ENCODE data around the gene TMEM126A.

The TMEM126A gene

DNA sequence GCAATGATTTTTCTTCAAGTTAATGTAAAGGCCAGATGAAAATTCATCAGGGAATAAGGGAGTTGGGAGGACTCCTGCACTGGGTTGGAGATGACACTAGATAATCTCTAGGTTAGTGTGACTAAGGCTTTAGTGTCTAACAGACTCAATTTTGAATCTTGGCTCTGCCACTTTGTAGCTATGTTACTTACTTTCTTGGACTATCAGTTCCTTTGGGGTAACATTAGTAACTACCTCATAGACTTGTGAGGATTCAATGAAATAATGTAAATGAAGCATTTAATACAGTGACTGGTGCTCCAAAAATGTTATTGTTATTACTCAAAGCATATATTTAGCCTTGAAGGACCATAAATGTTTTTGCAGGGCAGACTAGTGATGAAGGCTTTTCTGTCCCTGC, 47.8 kb downstream of the TMEM126A start:
- no peak for DNase-seq (ENCODE audit: low spot score)

DNA sequence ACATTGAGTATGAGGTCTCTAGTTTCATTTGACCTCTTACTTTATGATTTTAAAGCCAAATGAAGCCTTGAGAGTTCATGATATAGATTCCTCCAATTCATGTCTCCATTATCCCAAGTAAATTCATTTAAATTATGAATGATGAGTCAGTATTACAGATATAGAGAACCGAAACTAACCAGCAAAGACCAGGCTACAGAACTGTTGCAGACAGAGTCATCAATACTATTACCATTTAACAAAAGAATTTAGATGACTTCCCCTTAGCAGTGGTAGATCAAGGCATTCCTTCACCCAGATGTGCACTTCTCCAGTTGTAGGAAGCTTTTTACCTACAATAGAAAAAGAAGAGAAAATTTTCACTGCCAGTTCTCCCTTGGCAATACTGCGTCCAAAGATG, 50.0 kb downstream of the TMEM126A start:
- DNase-seq (ENCODE audit: low spot score), result no peak

DNA sequence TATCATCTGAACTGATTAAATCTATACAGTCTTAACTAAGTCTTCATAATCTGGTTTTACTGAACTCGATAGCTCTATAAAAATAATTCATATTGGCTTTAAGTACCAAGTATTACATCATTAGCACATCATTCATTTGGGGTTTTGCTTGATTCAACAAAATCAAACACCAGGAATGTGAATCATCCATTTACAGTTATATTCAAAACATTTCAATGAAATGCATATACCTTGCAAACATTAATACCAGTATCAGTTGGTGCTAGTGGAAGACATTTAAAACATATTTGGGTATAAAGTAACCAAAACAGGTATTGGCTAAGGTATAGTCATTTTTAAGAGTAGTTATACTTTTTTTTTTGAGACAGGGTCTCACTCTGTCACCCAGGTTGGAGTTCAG, 50.4 kb downstream of the TMEM126A start:
- no peak for DNase-seq (ENCODE audit: low spot score)

DNA sequence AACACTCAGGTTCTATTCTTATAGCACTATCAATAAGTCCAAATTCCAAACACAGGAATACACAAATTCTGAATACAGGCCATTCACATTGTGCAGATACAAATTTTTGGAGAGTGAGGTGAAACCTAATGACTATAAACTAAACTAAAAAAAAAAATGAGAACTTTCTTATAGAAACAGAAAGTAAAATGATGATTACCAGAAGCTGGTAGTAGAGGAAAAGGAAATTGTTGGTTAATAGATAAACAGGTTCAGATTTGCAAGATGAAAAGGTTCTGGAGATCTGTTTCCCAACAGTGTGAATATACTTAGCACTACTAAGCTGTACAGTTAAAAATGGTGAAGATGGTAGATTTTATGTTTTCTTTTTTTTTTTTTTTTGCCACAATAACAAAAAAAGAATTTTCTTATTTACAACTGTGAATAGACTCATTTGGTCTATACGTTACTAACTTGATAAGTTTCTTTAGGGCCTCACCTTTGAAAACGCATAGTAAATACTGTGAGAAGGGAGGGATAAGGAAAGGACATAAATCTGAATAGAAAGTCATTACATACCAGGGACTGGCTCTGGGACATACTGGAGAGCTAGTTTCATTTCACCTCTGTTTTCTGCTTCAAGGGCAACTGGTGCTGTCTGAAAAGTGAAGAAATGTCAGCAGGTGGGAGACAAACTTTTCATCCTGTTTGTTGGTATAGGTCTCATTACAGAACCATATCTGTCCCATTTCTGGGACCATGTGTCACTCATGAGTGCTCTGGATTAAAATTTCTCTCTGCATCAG, 52.4 kb downstream of the TMEM126A start:
- no peak for DNase-seq (ENCODE audit: low spot score)

DNA sequence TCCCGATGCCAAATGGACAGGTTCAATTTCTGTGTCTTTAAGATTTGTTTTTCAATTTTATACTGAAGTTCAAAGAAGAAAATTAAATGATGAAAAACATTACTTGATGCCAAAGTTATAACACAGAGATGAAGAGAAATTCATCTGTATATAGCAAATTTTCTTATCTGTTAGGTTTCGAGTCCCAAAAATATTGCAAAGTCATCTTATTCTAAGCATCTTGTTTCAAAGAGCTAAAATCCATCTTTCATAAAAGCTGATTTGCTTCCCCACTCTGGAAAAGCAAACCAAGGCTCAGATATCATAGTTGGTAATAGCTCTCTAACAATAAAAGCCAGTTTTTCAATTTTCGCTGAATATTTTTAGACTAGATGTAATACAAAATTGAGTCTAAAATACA, 57.2 kb downstream of the TMEM126A start:
- no peak for DNase-seq (ENCODE audit: low spot score)

DNA sequence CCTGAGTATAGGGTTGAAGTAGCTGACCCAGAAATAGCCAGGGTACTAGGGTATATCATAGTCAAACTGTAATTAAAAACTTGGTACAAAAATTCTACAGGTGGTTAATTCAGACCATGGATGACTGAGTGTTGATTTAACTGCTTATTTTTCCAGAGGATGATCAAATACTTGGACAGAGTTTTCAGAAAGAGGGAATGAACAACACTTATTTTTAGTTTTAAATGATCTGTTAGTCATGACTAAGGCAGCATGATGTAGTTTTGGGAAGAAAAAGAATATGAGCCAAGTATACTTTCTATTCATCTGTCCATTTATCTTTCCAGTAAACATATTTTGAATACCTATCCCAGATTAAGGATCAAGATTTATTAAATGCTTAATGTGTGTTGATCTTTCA, 58.0 kb downstream of the TMEM126A start:
- no peak for DNase-seq (ENCODE audit: low spot score)
